Endothelial cell of umbilical vein (primary cell): ENCODE data around the gene PI4KA. TPM values are rescaled to one million over a fixed set of nuclear protein-coding genes. Genes with fewer than 3 reads are reported as not detected.

Experiments
- BruUV-seq: library from RNA; stranded (reverse); fragments of 400-500 nt; replicated peaks from 2 replicates; lab custom pipeline; 2021; lab: Mats Ljungman, UMichigan
- CTCF ChIA-PET: fragments of 300-600, 350-600 bp; sonication (Branson Sonifier 250); formaldehyde crosslinking; loops from one replicate; lab custom pipeline; 2021; ENCODE audit warnings: antibody characterized with exemption, inconsistent platforms; lab: Charles Lee
- POLR2A ChIA-PET: fragments of 300-600, 350-600 bp; sonication (Branson Sonifier 250); formaldehyde crosslinking; loops from one replicate; lab custom pipeline; 2021; ENCODE audit warnings: antibody characterized with exemption, inconsistent platforms; lab: Charles Lee
- DNase-seq: peaks from one replicate; pipeline ENCODE4 v3.0.0-alpha.2; 2011; ENCODE audit warnings: low read depth, low spot score
- FAIRE-seq: peaks from 2 replicates; lab custom pipeline; 2011; peaks lifted over from hg19 to GRCh38; lab: Jason Lieb, UNC
- H2AFZ ChIP-seq: 2 replicates; pipeline ENCODE4 v1.6.0; 2012; ENCODE audit warnings: low read depth, low read length, control low read depth, inconsistent platforms
- H3K27ac ChIP-seq: 2 replicates; pipeline ENCODE4 v1.5.1; 2011; ENCODE audit warnings: low read depth, mild to moderate bottlenecking, control low read depth, low read length, moderate library complexity; ENCODE audit not compliant: insufficient read depth
- H3K27me3 ChIP-seq, 2 experiments: 2 replicates each; pipeline versions ENCODE4 v1.6.0 to v1.6.1; 2011; ENCODE audit warnings: low read length in 2 of 2, mixed read lengths in 1 of 2; ENCODE audit not compliant: control insufficient read depth in 2 of 2, insufficient read depth in 2 of 2
- H3K36me3 ChIP-seq, 2 experiments: 2 replicates in 1 of 2; 3 replicates in 1 of 2; pipeline ENCODE4 v1.5.1; 2011; ENCODE audit warnings: low read length in 2 of 2, mild to moderate bottlenecking in 1 of 2, moderate library complexity in 1 of 2; ENCODE audit not compliant: control insufficient read depth in 2 of 2, insufficient read depth in 2 of 2; ENCODE audit errors: extremely low read depth in 1 of 2
- H3K4me1 ChIP-seq: 3 replicates; pipeline ENCODE4 v1.5.1; 2011; ENCODE audit warnings: mild to moderate bottlenecking, low read length; ENCODE audit not compliant: control insufficient read depth, insufficient read depth; ENCODE audit errors: extremely low read depth
- H3K4me2 ChIP-seq: 2 replicates; pipeline ENCODE4 v1.6.1; 2011; ENCODE audit warnings: low read length, control low read depth, mixed read lengths; ENCODE audit not compliant: insufficient read depth
- H3K4me3 ChIP-seq, 3 experiments: fragments of 200-600 bp in 1 of 3; sonication (generic), shearing (Covaris generic) in 1 of 3; replicated peaks in 1 of 3; 2 replicates each; pipeline ENCODE4 v1.5.1; 2011 to 2016; ENCODE audit warnings: control low read depth in 3 of 3, low read length in 3 of 3, mild to moderate bottlenecking in 2 of 3, inconsistent platforms in 1 of 3, low read depth in 1 of 3, moderate library complexity in 1 of 3; ENCODE audit not compliant: insufficient read depth in 1 of 3
- H3K79me2 ChIP-seq: 2 replicates; pipeline ENCODE4 v1.6.0; 2012; ENCODE audit warnings: low read length, inconsistent platforms; ENCODE audit not compliant: control insufficient read depth, insufficient read depth
- H3K9ac ChIP-seq: replicated peaks from 2 replicates; pipeline ENCODE3; 2011; ENCODE audit warnings: low read length, control low read depth; ENCODE audit not compliant: insufficient read depth; ENCODE audit errors: extremely low read depth
- H3K9me1 ChIP-seq: replicated peaks from 3 replicates; pipeline ENCODE4 v1.6.0; 2011; ENCODE audit warnings: mild to moderate bottlenecking, low read length; ENCODE audit not compliant: control insufficient read depth, insufficient read depth; ENCODE audit errors: extremely low read depth
- H3K9me3 ChIP-seq: replicated peaks from 2 replicates; pipeline ENCODE4 v1.5.1; 2012; ENCODE audit warnings: low read length, inconsistent platforms; ENCODE audit not compliant: control insufficient read depth, insufficient read depth
- H4K20me1 ChIP-seq: replicated peaks from 2 replicates; pipeline ENCODE3; 2011; ENCODE audit warnings: mild to moderate bottlenecking, low read length; ENCODE audit not compliant: control insufficient read depth, insufficient read depth; ENCODE audit errors: extremely low read depth
- CTCF ChIP-seq, 2 donors: IDR thresholded peaks; 1 replicate in 1 of 2; 2 replicates in 1 of 2; pipeline ENCODE4 v1.5.1; 2011; ENCODE audit warnings: low read length in 2 of 2, mild to moderate bottlenecking in 2 of 2, moderate library complexity in 2 of 2, control low read depth in 1 of 2, inconsistent platforms in 1 of 2, low read depth in 1 of 2; ENCODE audit not compliant: insufficient read depth in 1 of 2; ENCODE audit errors: extremely low read depth in 1 of 2
- EZH2 ChIP-seq: IDR thresholded peaks from 2 replicates; pipeline ENCODE4 v1.6.1; 2012; ENCODE audit warnings: borderline replicate concordance, low read depth, mild to moderate bottlenecking, moderate library complexity, low read length, inconsistent platforms; ENCODE audit not compliant: severe bottlenecking
- FOS ChIP-seq: IDR thresholded peaks from 2 replicates; pipeline ENCODE4 v1.6.1; 2011; ENCODE audit warnings: mild to moderate bottlenecking, low read length, moderate library complexity, borderline replicate concordance; ENCODE audit not compliant: insufficient read depth
- GATA2 ChIP-seq: IDR thresholded peaks from 2 replicates; pipeline ENCODE4 v1.7.0; 2011; ENCODE audit warnings: low read depth, mild to moderate bottlenecking, moderate library complexity, mixed read lengths, low read length; ENCODE audit not compliant: insufficient read length, insufficient read depth
- JUN ChIP-seq: IDR thresholded peaks from 2 replicates; pipeline ENCODE4 v1.6.1; 2011; ENCODE audit warnings: borderline replicate concordance, low read depth; ENCODE audit not compliant: insufficient read length, insufficient read depth
- MAX ChIP-seq: IDR thresholded peaks from 2 replicates; pipeline ENCODE4 v1.6.1; 2011; ENCODE audit not compliant: insufficient read depth, insufficient read length
- MYC ChIP-seq: IDR thresholded peaks from one replicate; pipeline ENCODE4 v1.6.1; 2011; ENCODE audit warnings: mild to moderate bottlenecking, low read depth, low read length
- POLR2A ChIP-seq: IDR thresholded peaks from 2 replicates; pipeline ENCODE4 v1.6.1; 2012; ENCODE audit warnings: low read depth, mild to moderate bottlenecking, control low read depth, low read length
- POLR2AphosphoS5 ChIP-seq: IDR thresholded peaks from 2 replicates; pipeline ENCODE4 v1.6.1; 2012; ENCODE audit warnings: low read depth, mild to moderate bottlenecking, control low read depth, low read length, moderate library complexity; ENCODE audit not compliant: insufficient read depth
- dilution Hi-C: fragments of 300-500 bp; cut with MboI; formaldehyde crosslinking; loops from one replicate; pipeline ENCODE4 v1.15.0; 2019; ENCODE audit warnings: low sequenced_read_pairs; ENCODE audit not compliant: extremely low pct_ligation_motif_present
- intact Hi-C: fragments of 100-400 bp; cut with micrococcal nuclease; formaldehyde crosslinking; loops from one replicate; pipeline ENCODE4 v1.10.0; 2022
- polyA plus RNA-seq, 4 experiments: library from polyadenylated mRNA; depleted of rRNA in 3 of 4; stranded (reverse) in 3 of 4; unstranded in 1 of 4; fragments of >200 nt; gene quantifications; 2 replicates each; pipeline versions ENCODE4 v1.2.1 to v1.2.3, GENCODE V29; 2011 to 2012; ENCODE audit warnings: missing spikeins in 1 of 4
- total RNA-seq: library from RNA; stranded (reverse); gene quantifications from 2 replicates; pipeline ENCODE4 v1.2.3, GENCODE V29; 2021

PI4KA gene
- total and polyA plus RNA-seq, 2 donors (not counting 3 experiments of a cell fraction or from before 2014, with no cell fraction given) = 28.9 to 56.4 TPM

GRCh38 chr22:20815477-20816050, 43.0 kb downstream of the PI4KA start:
- Histone ChIP-seq H2AFZ (no peak overlapping the region), H3K79me2 (no peaks in the 10 kb centered on the region), H3K4me3 (no peak overlapping the region), H3K27ac (no peak overlapping the region), H4K20me1 (no peaks in the 10 kb centered on the region), H3K9me3 (no peaks in the 10 kb centered on the region), H3K4me1 (no peaks in the 10 kb centered on the region), H3K36me3 (peaks cover 2 to 13% of the 10 kb centered on the region in 2 experiments), H3K27me3 (no peaks in the 10 kb centered on the region), H3K4me2 (no peak overlapping the region), H3K9me1 (no peaks in the 10 kb centered on the region), H3K9ac (no peak overlapping the region)
- FAIRE-seq = no peak
- POLR2A ChIA-PET = no interaction called here
- dilution Hi-C loops = no loop called here
- BruUV-seq = no TSS peak
- no peak for DNase-seq
- CTCF ChIA-PET = interaction anchor here (1.4 kb wide), 1 partner anchor 12 kb away, joined by 3 read pairs; no protein-coding TSS in a partner anchor
- no peak for TF ChIP-seq MAX
- no peak for TF ChIP-seq MYC
- TF ChIP-seq GATA2 = no peak
- TF ChIP-seq FOS = no peak
- no peak for TF ChIP-seq JUN
- no peak for TF ChIP-seq POLR2AphosphoS5
- TF ChIP-seq CTCF (IDR thresholded peaks at IDR 0.05; ENCODE audit: extremely low read depth in 1 of 2, insufficient read depth in 1 of 2, low read depth in 1 of 2, low read length in 2 of 2) = no peak
- TF ChIP-seq EZH2 = no peak
- no peak for TF ChIP-seq POLR2A
- intact Hi-C loops = no loop called here
